HL-60 (cell line): ENCODE measurements around the gene CHAD.

Experiments
- DNase-seq, 2 experiments: peaks; one replicate each; pipeline ENCODE4 v3.0.0-alpha.2; 2010 to 2020; ENCODE audit warnings: low read depth in 1 of 2, low spot score in 1 of 2
- H3K27ac ChIP-seq: fragments of 250-450 bp; sonication (Bioruptor Pico); replicated peaks from 2 replicates; pipeline ENCODE4 v1.5.1; 2020; ENCODE audit warnings: mild to moderate bottlenecking, moderate library complexity
- H3K27me3 ChIP-seq: fragments of 250-450 bp; sonication (Bioruptor Pico); 2 replicates; pipeline ENCODE4 v1.5.1; 2021; ENCODE audit warnings: mild to moderate bottlenecking, moderate library complexity; ENCODE audit not compliant: insufficient read depth, poor library complexity, severe bottlenecking
- H3K4me3 ChIP-seq: replicated peaks from 2 replicates; pipeline ENCODE4 v1.5.1; 2011; ENCODE audit warnings: mild to moderate bottlenecking, control low read depth, low read length; ENCODE audit not compliant: insufficient read depth
- CTCF ChIP-seq: IDR thresholded peaks from one replicate; pipeline ENCODE4 v1.5.1; 2011; ENCODE audit warnings: low read length, control low read depth, inconsistent platforms; ENCODE audit not compliant: insufficient read depth
- GABPA ChIP-seq: IDR thresholded peaks from 2 replicates; pipeline ENCODE4 v1.6.1; 2012; ENCODE audit warnings: low read depth
- POLR2AphosphoS5 ChIP-seq: IDR thresholded peaks from 2 replicates; pipeline ENCODE4 v1.6.1; 2012; ENCODE audit warnings: low read depth
- SPI1 ChIP-seq: IDR thresholded peaks from 2 replicates; pipeline ENCODE4 v1.6.1; 2012; ENCODE audit warnings: low read depth, mild to moderate bottlenecking, borderline replicate concordance
- TF ChIP-seq, protein P1 (sequence below): IDR thresholded peaks from 2 replicates; pipeline ENCODE4 v1.6.1; 2012; ENCODE audit warnings: low read depth; ENCODE audit not compliant: insufficient replicate concordance

The CHAD gene

GRCh38 chr17:50505591-50506130 is 37.0 kb upstream of the CHAD start:
- Histone ChIP-seq H3K27me3 (no peaks in the 10 kb centered on the region), H3K4me3 (no peak overlapping the region), H3K27ac (no peak overlapping the region)
- no peak for DNase-seq
- TF ChIP-seq GABPA (no peak), POLR2AphosphoS5 (no peak), CTCF (no peak), SPI1 (no peak)
- TF ChIP-seq, protein P1, sequence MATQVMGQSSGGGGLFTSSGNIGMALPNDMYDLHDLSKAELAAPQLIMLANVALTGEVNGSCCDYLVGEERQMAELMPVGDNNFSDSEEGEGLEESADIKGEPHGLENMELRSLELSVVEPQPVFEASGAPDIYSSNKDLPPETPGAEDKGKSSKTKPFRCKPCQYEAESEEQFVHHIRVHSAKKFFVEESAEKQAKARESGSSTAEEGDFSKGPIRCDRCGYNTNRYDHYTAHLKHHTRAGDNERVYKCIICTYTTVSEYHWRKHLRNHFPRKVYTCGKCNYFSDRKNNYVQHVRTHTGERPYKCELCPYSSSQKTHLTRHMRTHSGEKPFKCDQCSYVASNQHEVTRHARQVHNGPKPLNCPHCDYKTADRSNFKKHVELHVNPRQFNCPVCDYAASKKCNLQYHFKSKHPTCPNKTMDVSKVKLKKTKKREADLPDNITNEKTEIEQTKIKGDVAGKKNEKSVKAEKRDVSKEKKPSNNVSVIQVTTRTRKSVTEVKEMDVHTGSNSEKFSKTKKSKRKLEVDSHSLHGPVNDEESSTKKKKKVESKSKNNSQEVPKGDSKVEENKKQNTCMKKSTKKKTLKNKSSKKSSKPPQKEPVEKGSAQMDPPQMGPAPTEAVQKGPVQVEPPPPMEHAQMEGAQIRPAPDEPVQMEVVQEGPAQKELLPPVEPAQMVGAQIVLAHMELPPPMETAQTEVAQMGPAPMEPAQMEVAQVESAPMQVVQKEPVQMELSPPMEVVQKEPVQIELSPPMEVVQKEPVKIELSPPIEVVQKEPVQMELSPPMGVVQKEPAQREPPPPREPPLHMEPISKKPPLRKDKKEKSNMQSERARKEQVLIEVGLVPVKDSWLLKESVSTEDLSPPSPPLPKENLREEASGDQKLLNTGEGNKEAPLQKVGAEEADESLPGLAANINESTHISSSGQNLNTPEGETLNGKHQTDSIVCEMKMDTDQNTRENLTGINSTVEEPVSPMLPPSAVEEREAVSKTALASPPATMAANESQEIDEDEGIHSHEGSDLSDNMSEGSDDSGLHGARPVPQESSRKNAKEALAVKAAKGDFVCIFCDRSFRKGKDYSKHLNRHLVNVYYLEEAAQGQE, result no peak

GRCh38 chr17:50502301-50502990 is 33.8 kb upstream of the CHAD start:
- TF ChIP-seq, protein P1, result no peak
- TF ChIP-seq GABPA (no peak), POLR2AphosphoS5 (no peak), CTCF (no peak), SPI1 (no peak)
- no peak for DNase-seq
- H3K4me3 ChIP-seq, result no peak overlapping the region
- H3K27ac ChIP-seq, result no peak overlapping the region
- no peaks in the 10 kb centered on the region for H3K27me3 ChIP-seq

DNA sequence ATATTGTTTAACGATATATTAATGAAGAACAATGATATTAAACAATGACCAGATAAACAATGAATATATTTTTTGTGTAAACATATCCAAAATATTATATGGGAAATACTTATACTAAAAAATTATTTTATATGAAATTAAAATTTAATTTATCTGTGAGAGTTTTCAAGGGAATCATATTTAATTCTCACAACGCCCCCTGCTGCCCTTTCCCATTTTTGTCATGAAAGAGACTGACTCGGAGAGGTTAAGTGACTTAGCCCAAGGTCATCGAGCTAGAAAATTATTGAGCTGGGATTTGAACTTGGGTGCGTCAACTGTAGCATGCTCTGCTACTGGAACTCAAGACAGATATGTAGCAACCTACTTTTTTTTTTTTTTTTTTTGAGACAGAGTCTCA is 32.4 kb upstream of the CHAD start:
- Histone ChIP-seq H3K27ac (no peak overlapping the region), H3K4me3 (no peak overlapping the region), H3K27me3 (no peaks in the 10 kb centered on the region)
- no peak for TF ChIP-seq SPI1
- no peak for TF ChIP-seq POLR2AphosphoS5
- DNase-seq, result peak in 1 of 2 experiments; percentile 13

- no peak overlapping the region for H3K4me3 ChIP-seq
- no peak for DNase-seq
- TF ChIP-seq POLR2AphosphoS5 (no peak), GABPA (no peak), CTCF (no peak), SPI1 (no peak)
- TF ChIP-seq, protein P1, result no peak
- no peaks in the 10 kb centered on the region for H3K27me3 ChIP-seq
- H3K27ac ChIP-seq, result no peak overlapping the region
Measured at GRCh38 chr17:50499721-50500120, 31.0 kb upstream of the CHAD start.
